Measurements from ENCODE around the gene NR5A2. TPM values are rescaled to one million over a fixed set of nuclear protein-coding genes. Genes with fewer than 3 reads are reported as not detected.

Gene NR5A2
- total RNA-seq, 1 experiment from 2014 or later = 4.7 TPM

DNA sequence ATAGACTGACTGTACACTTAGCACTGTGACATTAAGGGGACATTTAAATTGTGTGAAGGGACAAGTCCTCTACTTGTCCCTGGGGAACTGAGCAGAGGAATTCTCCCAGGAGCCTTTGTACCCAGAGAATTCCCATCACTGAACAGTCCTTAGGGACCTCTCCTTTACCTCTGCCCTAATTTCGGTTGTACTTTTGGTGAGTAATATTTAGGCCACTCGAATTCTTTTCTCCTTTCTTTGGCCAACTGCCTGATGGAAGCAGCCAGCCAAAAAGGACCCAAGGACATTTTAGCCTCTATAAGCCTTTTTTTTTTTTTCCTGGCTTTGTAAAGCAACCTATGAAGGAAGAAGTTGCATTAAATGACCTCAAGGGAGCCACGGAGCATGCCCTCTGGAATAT is 71.5 kb downstream of the NR5A2 start:
- Mint-ChIP-seq H3K4me1 (no peaks in the 10 kb centered on the region), H3K36me3 (ENCODE audit: insufficient read depth in 1 of 3, low read depth in 3 of 3) (no peaks in the 10 kb centered on the region), H3K27ac (no peak overlapping the region), H3K9me3 (no peaks in the 10 kb centered on the region), H3K27me3 (ENCODE audit: low read depth) (no peaks in the 10 kb centered on the region), H3K4me3 (no peak overlapping the region)
- no CpG with 5 or more reads among the region's 3 CpGs for WGBS (ENCODE audit: extremely low coverage, insufficient read length, low lambda C conversion rate)
- Histone ChIP-seq H4K91ac (ENCODE audit: insufficient read length, low read depth, low read length) (no peak overlapping the region), H3K14ac (ENCODE audit: insufficient read depth, low read length) (no peak overlapping the region), H2BK20ac (ENCODE audit: low read depth, low read length, poor library complexity, severe bottlenecking) (no peak overlapping the region), H3K23me2 (ENCODE audit: insufficient read length, low read depth, low read length, poor library complexity, severe bottlenecking) (no peaks in the 10 kb centered on the region), H4K8ac (replicated peaks; ENCODE audit: insufficient read length, low read depth, low read length) (no peak overlapping the region), H2BK15ac (ENCODE audit: low read depth, low read length) (no peak overlapping the region), H2AFZ (ENCODE audit: low read length) (no peak overlapping the region), H3K4me1 (ENCODE audit: insufficient read depth, low read length) (no peaks in the 10 kb centered on the region), H3K4ac (ENCODE audit: low read depth, low read length) (no peak overlapping the region), H3K27me3 (ENCODE audit: insufficient read depth, low read length) (no peaks in the 10 kb centered on the region), H2AK5ac (ENCODE audit: insufficient read length, low read length) (no peak overlapping the region), H3K9ac (ENCODE audit: extremely low read depth, insufficient read length, low read length) (no peak overlapping the region), H4K20me1 (ENCODE audit: control insufficient read depth, insufficient read depth, insufficient read length) (no peaks in the 10 kb centered on the region), H3K79me1 (ENCODE audit: insufficient read depth, low read depth, low read length, poor library complexity, severe bottlenecking) (no peaks in the 10 kb centered on the region), H3K56ac (ENCODE audit: insufficient read length, low read depth, low read length) (no peak overlapping the region), H2BK12ac (ENCODE audit: insufficient read length, low read depth, low read length) (no peak overlapping the region), H3K23ac (ENCODE audit: insufficient read length, low read depth, low read length) (no peak overlapping the region), H2BK5ac (ENCODE audit: insufficient read length, low read length) (no peak overlapping the region), H3T11ph (ENCODE audit: low read length) (no peak overlapping the region), H3K18ac (ENCODE audit: insufficient read length, low read depth, low read length) (no peak overlapping the region), H3K79me2 (ENCODE audit: insufficient read depth, low read length) (no peaks in the 10 kb centered on the region), H3K4me2 (ENCODE audit: insufficient read depth, insufficient read length, low read length) (no peak overlapping the region), H3K27ac (ENCODE audit: insufficient read length, low read depth, low read length) (no peak overlapping the region), H4K5ac (ENCODE audit: insufficient read length, low read depth, low read length) (no peak overlapping the region), H2BK120ac (ENCODE audit: low read depth, low read length, poor library complexity, severe bottlenecking) (no peak overlapping the region), H3K9me3 (ENCODE audit: control insufficient read depth, low read depth, low read length) (no peaks in the 10 kb centered on the region)
- TF ChIP-seq, protein P1, sequence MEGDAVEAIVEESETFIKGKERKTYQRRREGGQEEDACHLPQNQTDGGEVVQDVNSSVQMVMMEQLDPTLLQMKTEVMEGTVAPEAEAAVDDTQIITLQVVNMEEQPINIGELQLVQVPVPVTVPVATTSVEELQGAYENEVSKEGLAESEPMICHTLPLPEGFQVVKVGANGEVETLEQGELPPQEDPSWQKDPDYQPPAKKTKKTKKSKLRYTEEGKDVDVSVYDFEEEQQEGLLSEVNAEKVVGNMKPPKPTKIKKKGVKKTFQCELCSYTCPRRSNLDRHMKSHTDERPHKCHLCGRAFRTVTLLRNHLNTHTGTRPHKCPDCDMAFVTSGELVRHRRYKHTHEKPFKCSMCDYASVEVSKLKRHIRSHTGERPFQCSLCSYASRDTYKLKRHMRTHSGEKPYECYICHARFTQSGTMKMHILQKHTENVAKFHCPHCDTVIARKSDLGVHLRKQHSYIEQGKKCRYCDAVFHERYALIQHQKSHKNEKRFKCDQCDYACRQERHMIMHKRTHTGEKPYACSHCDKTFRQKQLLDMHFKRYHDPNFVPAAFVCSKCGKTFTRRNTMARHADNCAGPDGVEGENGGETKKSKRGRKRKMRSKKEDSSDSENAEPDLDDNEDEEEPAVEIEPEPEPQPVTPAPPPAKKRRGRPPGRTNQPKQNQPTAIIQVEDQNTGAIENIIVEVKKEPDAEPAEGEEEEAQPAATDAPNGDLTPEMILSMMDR (conservative IDR thresholded peaks at IDR 0.05) = no peak
- no peak for DNase-seq

All from H9 (cell line).